Measurements from ENCODE around the gene TAS1R3.

TAS1R3 gene

GRCh38 chr1:1331068-1331965 is at the start of gene TAS1R3:
TAS1R3 (plus strand) TSS chr1:1331280; CDS start chr1:1331346, 66 bp downstream.
- H3K9me3 Mint-ChIP-seq = no peaks in the 10 kb centered on the region
- H3K36me3 Mint-ChIP-seq (ENCODE audit: low read depth) = peaks cover 4% of the 10 kb centered on the region
- TF ChIP-seq CTCF (IDR thresholded peaks at IDR 0.05) = no peak
- H3K4me1 Mint-ChIP-seq = peaks cover 4% of the 10 kb centered on the region
- H3K27ac Mint-ChIP-seq = peak within 1 kb of the TSS; percentile 57
- DNase-seq = no peak
- no peak within 1 kb of the TSS for H3K4me3 Mint-ChIP-seq
- H3K27me3 Mint-ChIP-seq (ENCODE audit: low read depth, poor library complexity) = no peaks in the 10 kb centered on the region

DNA sequence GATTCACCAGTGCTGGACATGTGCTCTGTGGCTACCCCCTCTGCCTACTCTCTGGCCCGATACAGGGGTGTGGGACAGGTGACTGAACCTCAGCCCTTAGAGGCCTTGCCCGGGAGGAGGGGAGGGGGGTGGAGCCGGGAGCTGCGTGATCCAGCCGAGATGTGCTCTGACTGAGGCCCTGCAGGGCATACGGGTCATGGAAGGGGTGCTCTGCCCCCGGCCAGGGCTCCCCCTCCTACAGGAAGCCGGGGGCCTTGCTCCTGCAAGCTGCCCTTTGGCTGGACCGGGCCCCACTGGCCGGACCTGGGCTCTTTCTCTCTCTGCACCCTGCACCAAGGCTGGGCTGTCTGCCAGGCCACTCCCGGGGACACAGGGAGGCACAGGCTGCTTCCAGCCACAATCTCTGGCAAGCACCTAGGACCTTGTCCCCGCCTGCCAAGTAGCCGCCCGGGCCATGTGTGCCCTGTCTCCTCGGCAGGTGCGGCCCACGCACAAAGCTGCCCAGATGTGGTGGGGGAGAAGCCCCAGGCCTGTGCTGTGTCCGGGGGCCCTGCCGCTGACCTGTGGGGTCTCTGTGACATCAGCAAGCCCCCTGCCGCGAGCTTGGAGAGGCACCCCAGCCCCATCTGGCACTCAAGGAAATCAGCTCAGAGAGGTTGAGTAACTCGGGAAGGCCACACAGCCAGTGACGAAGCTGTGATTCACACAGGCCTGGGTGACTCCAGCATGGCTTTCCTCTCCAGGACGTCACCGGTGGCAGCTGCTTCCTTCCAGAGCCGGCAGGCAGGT is 49.4 kb upstream of the TAS1R3 start:
- H3K4me3 Mint-ChIP-seq = no peak overlapping the region
- no peaks in the 10 kb centered on the region for H3K9me3 Mint-ChIP-seq
- H3K27ac Mint-ChIP-seq = no peak overlapping the region
- no peak for DNase-seq
- H3K4me1 Mint-ChIP-seq = peaks cover 14% of the 10 kb centered on the region
- TF ChIP-seq CTCF (IDR thresholded peaks at IDR 0.05) = no peak
- no peaks in the 10 kb centered on the region for H3K27me3 Mint-ChIP-seq (ENCODE audit: low read depth, poor library complexity)
- H3K36me3 Mint-ChIP-seq (ENCODE audit: low read depth) = no peaks in the 10 kb centered on the region

DNA sequence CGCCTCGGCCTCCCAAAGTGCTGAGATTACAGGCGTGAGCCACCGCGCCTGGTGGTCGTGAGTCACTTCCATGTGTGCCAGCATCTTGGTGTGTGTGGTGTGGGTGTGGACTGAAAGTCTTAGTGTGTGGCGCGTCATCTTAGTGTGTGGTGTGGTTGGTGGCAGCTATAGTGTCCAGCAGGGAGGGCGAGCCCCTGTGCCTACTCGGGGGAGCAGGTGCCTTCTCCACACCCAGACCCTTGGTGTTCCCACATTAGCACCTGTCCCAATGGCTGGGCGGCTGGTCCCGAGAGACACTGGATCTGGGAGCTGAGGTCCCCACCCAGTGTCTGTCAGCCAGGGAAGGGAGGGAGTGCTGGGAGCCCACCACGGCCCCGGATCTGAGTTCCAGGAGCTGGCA is 48.1 kb upstream of the TAS1R3 start:
- DNase-seq = no peak
- Mint-ChIP-seq H3K4me3 (no peak overlapping the region), H3K4me1 (peaks cover 14% of the 10 kb centered on the region), H3K36me3 (ENCODE audit: low read depth) (no peaks in the 10 kb centered on the region), H3K27ac (no peak overlapping the region), H3K9me3 (no peaks in the 10 kb centered on the region), H3K27me3 (ENCODE audit: low read depth, poor library complexity) (peaks cover 1% of the 10 kb centered on the region)
- TF ChIP-seq CTCF (IDR thresholded peaks at IDR 0.05) = no peak

DNA sequence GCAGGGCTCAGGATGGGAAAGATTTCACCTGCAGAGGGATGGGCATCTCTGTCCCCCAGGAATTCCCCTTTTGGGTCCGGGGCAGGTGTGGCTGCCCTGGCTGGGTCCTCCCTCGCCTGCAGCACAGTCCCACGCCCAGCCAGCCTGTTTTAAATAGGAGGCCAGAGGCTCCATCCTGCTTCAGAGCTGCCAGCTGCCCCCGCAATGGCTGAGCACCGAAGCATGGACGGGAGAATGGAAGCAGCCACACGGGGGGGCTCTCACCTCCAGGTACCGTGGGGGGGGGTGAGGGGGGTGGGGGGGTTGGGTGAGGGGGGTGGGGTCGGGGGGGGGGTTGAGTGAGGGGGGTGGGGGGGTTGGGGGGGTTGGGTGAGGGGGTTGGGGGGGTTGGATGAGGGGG is 47.3 kb upstream of the TAS1R3 start:
- Mint-ChIP-seq H3K27me3 (ENCODE audit: low read depth, poor library complexity) (peaks cover 3% of the 10 kb centered on the region), H3K4me1 (peaks cover 14% of the 10 kb centered on the region), H3K4me3 (no peak overlapping the region), H3K27ac (no peak overlapping the region), H3K36me3 (ENCODE audit: low read depth) (no peaks in the 10 kb centered on the region), H3K9me3 (no peaks in the 10 kb centered on the region)
- DNase-seq = no peak
- no peak for TF ChIP-seq CTCF (IDR thresholded peaks at IDR 0.05)

- Mint-ChIP-seq H3K27me3 (ENCODE audit: low read depth, poor library complexity) (peaks cover 3% of the 10 kb centered on the region), H3K27ac (no peak overlapping the region), H3K9me3 (no peaks in the 10 kb centered on the region), H3K4me1 (peaks cover 14% of the 10 kb centered on the region), H3K36me3 (ENCODE audit: low read depth) (no peaks in the 10 kb centered on the region), H3K4me3 (no peak overlapping the region)
- TF ChIP-seq CTCF (IDR thresholded peaks at IDR 0.05) = no peak
- no peak for DNase-seq
Measured at GRCh38 chr1:1284221-1285101, 46.6 kb upstream of the TAS1R3 start.

Data from nephron progenitor cell (in vitro differentiated cells).